Measurements from ENCODE around the gene METTL9. TPM values are rescaled to one million over a fixed set of nuclear protein-coding genes. Genes with fewer than 3 reads are reported as not detected.

Gene METTL9
- total and polyA plus RNA-seq, 2 of the 4 experiments (the other 2 are of a cell fraction): 54.8 to 95.5 TPM

DNA sequence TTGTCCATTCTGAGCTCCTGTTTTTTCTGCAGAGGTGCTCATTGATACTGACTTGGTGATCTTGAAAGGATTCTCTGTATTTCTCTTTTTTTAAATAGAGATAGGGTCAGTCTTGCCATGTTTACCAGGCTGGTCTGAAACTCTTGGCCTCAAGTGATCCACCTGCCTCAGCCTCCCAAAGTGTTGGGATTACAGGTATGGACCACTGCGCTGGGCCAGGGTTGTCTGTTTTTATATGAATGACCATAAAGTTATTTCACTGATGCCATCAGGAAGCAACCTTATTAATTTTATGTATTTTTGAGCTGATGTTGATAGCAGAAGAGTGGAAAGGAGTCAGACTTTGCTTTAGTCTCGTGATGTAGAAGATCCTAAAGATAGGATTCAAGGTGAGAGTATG lies 35.7 kb upstream of the METTL9 start:
- TF ChIP-seq, protein P1, sequence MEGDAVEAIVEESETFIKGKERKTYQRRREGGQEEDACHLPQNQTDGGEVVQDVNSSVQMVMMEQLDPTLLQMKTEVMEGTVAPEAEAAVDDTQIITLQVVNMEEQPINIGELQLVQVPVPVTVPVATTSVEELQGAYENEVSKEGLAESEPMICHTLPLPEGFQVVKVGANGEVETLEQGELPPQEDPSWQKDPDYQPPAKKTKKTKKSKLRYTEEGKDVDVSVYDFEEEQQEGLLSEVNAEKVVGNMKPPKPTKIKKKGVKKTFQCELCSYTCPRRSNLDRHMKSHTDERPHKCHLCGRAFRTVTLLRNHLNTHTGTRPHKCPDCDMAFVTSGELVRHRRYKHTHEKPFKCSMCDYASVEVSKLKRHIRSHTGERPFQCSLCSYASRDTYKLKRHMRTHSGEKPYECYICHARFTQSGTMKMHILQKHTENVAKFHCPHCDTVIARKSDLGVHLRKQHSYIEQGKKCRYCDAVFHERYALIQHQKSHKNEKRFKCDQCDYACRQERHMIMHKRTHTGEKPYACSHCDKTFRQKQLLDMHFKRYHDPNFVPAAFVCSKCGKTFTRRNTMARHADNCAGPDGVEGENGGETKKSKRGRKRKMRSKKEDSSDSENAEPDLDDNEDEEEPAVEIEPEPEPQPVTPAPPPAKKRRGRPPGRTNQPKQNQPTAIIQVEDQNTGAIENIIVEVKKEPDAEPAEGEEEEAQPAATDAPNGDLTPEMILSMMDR (conservative IDR thresholded peaks at IDR 0.05; ENCODE audit: low read depth, low read length): no peak
- TF ChIP-seq BHLHE40 (IDR thresholded peaks at IDR 0.05; ENCODE audit: low read depth, low read length) (no peak), MXI1 (IDR thresholded peaks at IDR 0.05; ENCODE audit: borderline replicate concordance, low read depth, low read length) (no peak), RFX5 (IDR thresholded peaks at IDR 0.05; ENCODE audit: low read depth, low read length) (no peak), CHD1 (IDR thresholded peaks at IDR 0.05; ENCODE audit: low read depth, low read length) (no peak), SMC3 (IDR thresholded peaks at IDR 0.05; ENCODE audit: low read depth, low read length) (no peak), POLR2A (IDR thresholded peaks at IDR 0.05; ENCODE audit: low read depth, low read length) (no peak), MAFK (IDR thresholded peaks at IDR 0.05; ENCODE audit: low read depth, low read length) (no peak), RAD21 (IDR thresholded peaks at IDR 0.05; ENCODE audit: low read length) (no peak), CEBPB (IDR thresholded peaks at IDR 0.05; ENCODE audit: low read depth, low read length) (no peak), NFE2L2 (IDR thresholded peaks at IDR 0.05; ENCODE audit: low read depth, low read length) (no peak), MAZ (IDR thresholded peaks at IDR 0.05; ENCODE audit: borderline replicate concordance, low read depth, low read length) (no peak), FOS (IDR thresholded peaks at IDR 0.05; ENCODE audit: low read depth, low read length) (no peak), RCOR1 (IDR thresholded peaks at IDR 0.05; ENCODE audit: insufficient replicate concordance, low read length) (no peak)
- TF ChIP-seq, protein P2, sequence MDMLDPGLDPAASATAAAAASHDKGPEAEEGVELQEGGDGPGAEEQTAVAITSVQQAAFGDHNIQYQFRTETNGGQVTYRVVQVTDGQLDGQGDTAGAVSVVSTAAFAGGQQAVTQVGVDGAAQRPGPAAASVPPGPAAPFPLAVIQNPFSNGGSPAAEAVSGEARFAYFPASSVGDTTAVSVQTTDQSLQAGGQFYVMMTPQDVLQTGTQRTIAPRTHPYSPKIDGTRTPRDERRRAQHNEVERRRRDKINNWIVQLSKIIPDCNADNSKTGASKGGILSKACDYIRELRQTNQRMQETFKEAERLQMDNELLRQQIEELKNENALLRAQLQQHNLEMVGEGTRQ (IDR thresholded peaks at IDR 0.05; ENCODE audit: low read depth, low read length): no peak
- TF ChIP-seq, protein P3, sequence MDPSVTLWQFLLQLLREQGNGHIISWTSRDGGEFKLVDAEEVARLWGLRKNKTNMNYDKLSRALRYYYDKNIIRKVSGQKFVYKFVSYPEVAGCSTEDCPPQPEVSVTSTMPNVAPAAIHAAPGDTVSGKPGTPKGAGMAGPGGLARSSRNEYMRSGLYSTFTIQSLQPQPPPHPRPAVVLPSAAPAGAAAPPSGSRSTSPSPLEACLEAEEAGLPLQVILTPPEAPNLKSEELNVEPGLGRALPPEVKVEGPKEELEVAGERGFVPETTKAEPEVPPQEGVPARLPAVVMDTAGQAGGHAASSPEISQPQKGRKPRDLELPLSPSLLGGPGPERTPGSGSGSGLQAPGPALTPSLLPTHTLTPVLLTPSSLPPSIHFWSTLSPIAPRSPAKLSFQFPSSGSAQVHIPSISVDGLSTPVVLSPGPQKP (IDR thresholded peaks at IDR 0.05; ENCODE audit: borderline replicate concordance, low read depth, low read length): no peak
- Histone ChIP-seq H2AK9ac (replicated peaks; ENCODE audit: low read depth, low read length, poor library complexity) (no peak overlapping the region), H3K9ac (ENCODE audit: low read depth, low read length) (no peak overlapping the region), H3K4me1 (ENCODE audit: control insufficient read depth, insufficient read depth, low read length) (no peaks in the 10 kb centered on the region), H3K79me1 (ENCODE audit: low read depth in 1 of 2, low read length in 2 of 2) (no peaks in the 10 kb centered on the region), H3K27ac (ENCODE audit: insufficient read depth, low read length) (no peak overlapping the region), H3K14ac (replicated peaks; ENCODE audit: low read depth, low read length) (no peak overlapping the region), H2AFZ (replicated peaks; ENCODE audit: low read length, poor library complexity) (no peak overlapping the region), H3K9me1 (ENCODE audit: insufficient read depth, low read length) (no peaks in the 10 kb centered on the region), H3K36me3 (ENCODE audit: control insufficient read depth, insufficient read depth, low read length) (no peaks in the 10 kb centered on the region), H4K8ac (ENCODE audit: low read depth in 2 of 2, low read length in 2 of 2) (no peak overlapping the region), H2BK20ac (ENCODE audit: low read depth, low read length) (no peak overlapping the region), H3K4me3 (ENCODE audit: insufficient read depth, low read depth, low read length) (no peak overlapping the region), H3K4ac (ENCODE audit: low read depth, low read length) (no peak overlapping the region), H3K9me3 (ENCODE audit: control insufficient read depth, insufficient read depth, low read length) (no peaks in the 10 kb centered on the region), H3K4me2 (ENCODE audit: low read depth, low read length) (no peak overlapping the region), H3K23ac (ENCODE audit: low read depth, low read length) (no peak overlapping the region), H2AK5ac (ENCODE audit: low read depth, low read length) (no peak overlapping the region), H4K20me1 (ENCODE audit: insufficient read depth, low read length) (no peaks in the 10 kb centered on the region), H3K27me3 (ENCODE audit: control insufficient read depth, insufficient read depth, low read length) (peaks cover 36% of the 10 kb centered on the region), H4K5ac (ENCODE audit: low read depth, low read length) (no peak overlapping the region), H3K56ac (ENCODE audit: extremely low read depth, insufficient read depth, low read length) (no peak overlapping the region), H2BK120ac (ENCODE audit: low read depth, low read length) (no peak overlapping the region), H3K18ac (ENCODE audit: low read depth, low read length) (no peak overlapping the region), H2BK15ac (ENCODE audit: low read depth, low read length) (no peak overlapping the region), H2BK5ac (ENCODE audit: low read depth, low read length, poor library complexity, severe bottlenecking) (no peak overlapping the region), H4K91ac (ENCODE audit: insufficient read depth, low read depth, low read length) (no peak overlapping the region)
- dilution Hi-C loops (cut with HindIII; ENCODE audit: low sequenced_read_pairs, unreplicated experiment) (no loop called here), intact Hi-C loops (cut with micrococcal nuclease) (no loop called here), in situ Hi-C loops (cut with MboI; ENCODE audit: low sequenced_read_pairs) (no loop called here)
- ATAC-seq (ENCODE audit: low read depth): no peak
- no peak for DNase-seq
- WGBS, 2 experiments (ENCODE audit: extremely low coverage in 2 of 2, insufficient read length in 1 of 2): no CpG with 5 or more reads among the region's 2 CpGs
- no TSS peak for BruUV-seq (replicated peaks)
- ChIA-PET CTCF (interaction anchor here (1.2 kb wide), 1 partner anchor 263 kb away, joined by 4 read pairs; no protein-coding TSS in a partner anchor), POLR2A (ENCODE audit: unreplicated experiment) (interaction anchor here (0.5 kb wide), 1 partner anchor 32 kb away, joined by 3 read pairs; no protein-coding TSS in a partner anchor)
